Measurements from ENCODE around the gene SAMD9L.
A peak's percentile ranks its signal among the peaks of the same experiment; 100 is the strongest.
"Not testable (repeated sequence)": the region's sequence is repeated elsewhere in the genome, so short reads cannot be mapped to it uniquely, and the experiment has no call there.

The SAMD9L gene

GRCh38 chr7:93145354-93145753 is 2.8 kb downstream of the SAMD9L start:
- DNase-seq: no peak

GRCh38 chr7:93142127-93142526 is 6.1 kb downstream of the SAMD9L start:
- DNase-seq: no peak

- DNase-seq: no peak
Measured at GRCh38 chr7:93140582-93141191, 7.5 kb downstream of the SAMD9L start.

- no peak for DNase-seq
Measured at GRCh38 chr7:93138576-93138975, 9.6 kb downstream of the SAMD9L start.

- no peak for DNase-seq
Measured at GRCh38 chr7:93133005-93133404, 15.2 kb downstream of the SAMD9L start.

- DNase-seq: no peak
Measured at GRCh38 chr7:93132216-93132615, 16.0 kb downstream of the SAMD9L start.

- not testable (repeated sequence) for DNase-seq
Measured at GRCh38 chr7:93126954-93127353, 21.2 kb downstream of the SAMD9L start.

- DNase-seq: not testable (repeated sequence)
Measured at GRCh38 chr7:93123532-93123931, 24.7 kb downstream of the SAMD9L start.

- no peak for DNase-seq
Measured at GRCh38 chr7:93120592-93121549, 27.3 kb downstream of the SAMD9L start.

GRCh38 chr7:93119191-93119905 is 28.8 kb downstream of the SAMD9L start:
- DNase-seq: no peak

GRCh38 chr7:93117852-93118530 is 30.2 kb downstream of the SAMD9L start, which contains the start of gene SAMD9:
SAMD9 (minus strand) TSS chr7:93117979; CDS start chr7:93106097, 11,882 bp downstream.
- peak; percentile 62 for DNase-seq

GRCh38 chr7:93117327-93117726 is 30.9 kb downstream of the SAMD9L start:
- no peak for DNase-seq

GRCh38 chr7:93115796-93116195 is 32.4 kb downstream of the SAMD9L start:
- DNase-seq: no peak

- no peak for DNase-seq
Measured at GRCh38 chr7:93108003-93108402, 40.2 kb downstream of the SAMD9L start.

GRCh38 chr7:93097388-93097787 is 50.8 kb downstream of the SAMD9L start:
- DNase-seq: no peak

- DNase-seq: no peak
Measured at GRCh38 chr7:93092757-93093370, 55.3 kb downstream of the SAMD9L start.

All from NCI-H1105 (cell line).